HG03342 (cell line): ENCODE measurements around the gene CCDC27.

Experiments used
- ATAC-seq: cut with Tn5 transposase; IDR thresholded peaks from one replicate; pipeline ENCODE4 v1.9.1; 2021; ENCODE audit warnings: mild to moderate bottlenecking, moderate library complexity; ENCODE audit not compliant: unreplicated experiment

Gene CCDC27

GRCh38 chr1:3752400-3752945 lies at the start of gene CCDC27:
Gene CCDC27 (plus strand): TSS chr1:3752450. CDS start chr1:3752482, 32 bp downstream.
- ATAC-seq: no peak

- ATAC-seq: no peak
Observed at GRCh38 chr1:3702528-3702927, 49.7 kb upstream of the CCDC27 start.

- no peak for ATAC-seq
Observed at GRCh38 chr1:3702990-3703728, 49.1 kb upstream of the CCDC27 start.

GRCh38 chr1:3703786-3704371 lies 48.4 kb upstream of the CCDC27 start:
- ATAC-seq: no peak

GRCh38 chr1:3705341-3705950 lies 46.8 kb upstream of the CCDC27 start:
- ATAC-seq: no peak

GRCh38 chr1:3706651-3707297 lies 45.5 kb upstream of the CCDC27 start:
- no peak for ATAC-seq

- no peak for ATAC-seq
Observed at GRCh38 chr1:3707298-3707938, 44.8 kb upstream of the CCDC27 start.

GRCh38 chr1:3707939-3708328 lies 44.3 kb upstream of the CCDC27 start:
- ATAC-seq: no peak

GRCh38 chr1:3708791-3709190 lies 43.5 kb upstream of the CCDC27 start:
- no peak for ATAC-seq

GRCh38 chr1:3710251-3710650 lies 42.0 kb upstream of the CCDC27 start:
- no peak for ATAC-seq

GRCh38 chr1:3711381-3711779 lies 40.9 kb upstream of the CCDC27 start:
- no peak for ATAC-seq

GRCh38 chr1:3711780-3712451 lies 40.3 kb upstream of the CCDC27 start:
- no peak for ATAC-seq

GRCh38 chr1:3712573-3713535 lies 39.4 kb upstream of the CCDC27 start:
- ATAC-seq: no peak

- no peak for ATAC-seq
Observed at GRCh38 chr1:3713840-3714239, 38.4 kb upstream of the CCDC27 start.

GRCh38 chr1:3714284-3714741 lies 37.9 kb upstream of the CCDC27 start:
- no peak for ATAC-seq

- ATAC-seq: no peak
Observed at GRCh38 chr1:3714814-3715213, 37.4 kb upstream of the CCDC27 start.

GRCh38 chr1:3716351-3716750 lies 35.9 kb upstream of the CCDC27 start:
- no peak for ATAC-seq

- no peak for ATAC-seq
Observed at GRCh38 chr1:3717041-3717714, 35.1 kb upstream of the CCDC27 start.
